HK-2 (cell line): ENCODE data around the gene CFAP69.
"Not testable (repeated sequence)": the region's sequence is repeated elsewhere in the genome, so short reads cannot be mapped to it uniquely, and the experiment has no call there.

Experiments
- DNase-seq: peaks from one replicate; pipeline ENCODE4 v3.0.0-alpha.2; 2018; ENCODE audit not compliant: unreplicated experiment

CFAP69 gene

GRCh38 chr7:90231304-90231703 lies 13.7 kb upstream of the CFAP69 start:
- no peak for DNase-seq

GRCh38 chr7:90232430-90232829 lies 12.5 kb upstream of the CFAP69 start:
- DNase-seq: no peak

GRCh38 chr7:90233569-90233968 lies 11.4 kb upstream of the CFAP69 start:
- DNase-seq: no peak

DNA sequence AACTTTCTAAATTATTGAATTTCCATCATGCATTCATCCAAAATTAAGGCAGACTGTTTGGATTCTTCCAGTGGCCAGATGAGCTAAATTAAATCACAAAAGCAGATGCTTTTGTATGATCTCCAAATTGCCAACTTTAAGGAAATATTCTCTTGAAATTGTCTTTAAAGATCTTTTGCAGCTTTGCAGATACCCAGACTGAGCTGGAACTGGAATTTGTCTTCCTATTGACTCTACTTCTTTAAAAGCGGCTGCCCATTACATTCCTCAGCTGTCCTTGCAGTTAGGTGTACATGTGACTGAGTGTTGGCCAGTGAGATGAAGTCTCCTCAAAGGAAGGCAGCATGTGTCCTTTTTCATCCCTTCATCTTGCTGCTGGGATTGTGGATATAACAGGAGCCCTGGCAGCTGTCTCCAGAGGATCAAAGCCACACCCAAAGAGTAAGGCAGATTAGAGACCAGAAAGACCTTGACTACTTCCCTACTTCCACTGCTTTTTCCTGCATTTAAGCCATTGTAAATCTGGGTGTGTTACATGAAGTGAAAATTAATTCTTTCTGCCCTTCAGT lies 8.2 kb upstream of the CFAP69 start:
- no peak for DNase-seq

DNA sequence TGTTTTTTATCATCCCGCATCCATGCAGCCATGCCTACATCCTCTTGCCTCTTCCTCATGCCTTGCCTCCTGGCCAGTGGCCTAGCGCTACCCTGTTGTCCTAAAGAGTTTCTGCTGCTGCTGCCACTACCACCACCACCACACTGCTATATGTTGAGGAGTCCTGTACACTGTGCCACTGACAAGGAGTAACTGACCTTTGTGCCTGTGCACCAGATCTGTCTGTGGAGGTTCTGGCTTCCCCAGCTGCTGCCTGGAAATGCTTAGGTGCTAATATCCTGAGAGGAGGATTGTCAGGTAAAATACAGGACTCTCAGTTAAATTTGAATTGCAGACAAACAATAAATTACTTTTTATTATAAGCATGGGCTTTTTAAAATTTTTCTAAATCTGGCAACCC lies 7.0 kb upstream of the CFAP69 start:
- no peak for DNase-seq

DNA sequence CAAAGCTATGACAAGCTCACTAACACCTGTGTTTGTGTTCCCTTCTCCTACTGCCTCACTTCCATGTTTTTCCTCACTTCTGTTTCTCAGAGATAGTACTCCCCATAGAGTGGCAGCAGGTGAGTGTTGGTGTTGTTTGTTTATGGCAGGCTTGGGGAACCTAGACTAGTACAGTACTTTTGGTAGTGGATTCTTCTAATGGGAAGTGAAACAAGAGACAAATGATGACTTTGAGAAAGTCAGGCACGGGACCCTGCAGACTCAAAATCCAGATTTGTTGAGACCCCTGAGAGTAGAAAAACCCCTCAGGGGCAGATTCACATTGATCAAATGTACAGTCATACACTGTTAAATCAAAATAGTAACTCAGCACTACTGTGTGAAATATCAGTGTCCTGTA lies 6.4 kb upstream of the CFAP69 start:
- DNase-seq: no peak

DNA sequence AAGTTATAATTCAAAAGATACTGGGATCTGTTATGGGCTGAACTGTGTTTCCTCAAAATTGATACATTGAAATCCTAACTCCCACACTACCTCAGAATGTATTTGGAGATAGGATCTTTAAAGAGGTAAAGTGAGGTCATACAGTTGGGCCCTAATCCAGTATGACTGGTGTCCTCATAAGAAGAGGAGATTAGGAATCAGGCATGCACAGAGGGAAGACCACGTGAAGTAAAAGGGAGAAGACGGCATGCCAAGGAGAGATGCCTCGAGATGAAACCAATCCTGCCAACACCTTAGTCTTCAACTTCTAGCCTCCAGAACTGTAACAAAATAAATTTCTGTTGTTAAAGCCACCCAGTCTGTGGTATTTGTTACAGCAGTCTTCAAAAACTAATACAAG lies 5.9 kb upstream of the CFAP69 start:
- DNase-seq: no peak

- no peak for DNase-seq
Observed at GRCh38 chr7:90239625-90240228, 5.2 kb upstream of the CFAP69 start.

- no peak for DNase-seq
Observed at GRCh38 chr7:90242369-90243168, 2.4 kb upstream of the CFAP69 start.

- DNase-seq: no peak
Observed at GRCh38 chr7:90243556-90243955, 1.4 kb upstream of the CFAP69 start.

DNA sequence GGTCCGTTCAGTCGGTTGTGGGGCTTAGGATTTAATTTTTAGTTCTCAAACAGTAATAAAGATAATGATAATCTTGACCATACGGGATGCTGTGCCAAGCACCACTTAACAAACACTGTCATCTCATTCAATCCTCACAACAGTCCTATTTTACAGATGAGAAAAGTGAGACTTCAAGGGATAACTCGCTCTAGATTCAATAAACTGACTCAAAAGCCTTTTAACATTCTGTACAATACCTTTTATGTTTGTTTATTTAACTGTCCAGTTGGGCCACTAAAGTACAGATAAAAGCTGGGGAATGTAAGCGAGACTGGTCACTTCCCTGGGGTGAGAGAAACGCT lies 437 bp upstream of the CFAP69 start:
- no peak for DNase-seq

DNA sequence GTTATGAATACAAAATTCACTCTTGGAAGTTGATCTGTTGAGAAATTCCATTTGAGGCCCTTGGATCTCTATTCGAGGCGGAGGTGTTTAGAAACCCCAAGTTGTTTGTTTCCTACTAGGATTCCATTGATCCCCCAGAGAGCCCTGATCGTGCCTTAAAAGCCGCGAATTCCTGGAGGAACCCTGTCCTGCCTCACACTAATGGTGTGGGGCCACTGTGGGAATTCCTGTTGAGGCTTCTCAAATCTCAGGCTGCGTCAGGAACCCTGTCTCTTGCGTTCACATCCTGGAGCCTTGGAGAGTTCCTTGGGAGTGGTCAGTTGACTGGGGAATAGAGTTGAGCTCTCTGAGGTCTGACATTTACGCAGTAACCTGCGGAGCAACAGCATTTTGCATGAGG lies 1.2 kb downstream of the CFAP69 start:
- DNase-seq: no peak

DNA sequence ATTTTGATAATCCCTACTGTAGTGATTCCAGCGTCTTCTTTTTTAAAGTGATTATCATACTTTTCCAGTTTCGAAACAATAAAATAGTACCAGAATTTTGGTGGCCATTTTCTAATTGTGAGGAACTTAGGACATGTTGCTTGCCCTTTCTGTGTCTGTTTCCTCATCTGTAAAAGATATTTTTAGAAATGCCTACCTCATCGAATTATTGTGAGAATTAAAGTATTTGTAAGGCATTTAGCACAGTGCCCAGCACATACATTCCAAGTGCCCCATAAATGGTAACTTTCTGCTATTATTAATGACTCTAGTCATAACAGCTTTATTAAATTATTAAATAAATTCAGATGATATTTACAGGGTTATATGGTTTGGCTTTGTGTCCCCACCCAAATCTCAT lies 3.7 kb downstream of the CFAP69 start:
- no peak for DNase-seq

DNA sequence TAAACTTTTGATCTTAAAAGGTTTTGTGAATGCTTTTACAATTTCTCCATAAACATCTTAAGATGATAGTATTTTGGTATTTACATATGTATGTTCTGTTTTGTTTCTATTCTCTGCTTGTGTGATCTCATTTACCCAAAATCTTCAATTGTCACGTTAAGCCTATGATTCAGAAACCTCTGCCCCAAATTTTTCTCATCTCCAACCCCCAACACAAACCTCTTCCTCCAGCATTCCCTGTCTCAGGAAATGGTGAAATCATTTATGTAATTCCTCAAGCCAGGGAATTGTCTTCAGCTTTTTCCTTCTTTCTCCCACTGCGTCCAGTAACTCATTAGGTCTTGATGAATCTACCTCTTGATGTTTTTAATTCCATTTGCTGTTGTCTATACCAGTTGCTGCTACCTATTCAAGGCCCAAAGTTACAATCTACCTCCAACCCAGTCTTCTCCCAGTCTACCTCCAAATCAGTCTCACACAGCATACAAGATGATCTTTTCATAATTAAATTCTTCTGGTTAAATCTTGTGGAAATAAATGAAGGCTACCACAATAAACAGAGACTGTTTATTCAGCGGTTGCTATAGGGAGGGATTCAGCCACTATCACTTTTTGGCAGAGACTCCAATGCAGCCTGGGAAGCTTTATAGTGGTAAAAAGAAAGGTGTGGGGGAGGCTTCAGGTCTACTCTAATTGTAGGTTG lies 5.8 kb downstream of the CFAP69 start:
- DNase-seq: no peak

DNA sequence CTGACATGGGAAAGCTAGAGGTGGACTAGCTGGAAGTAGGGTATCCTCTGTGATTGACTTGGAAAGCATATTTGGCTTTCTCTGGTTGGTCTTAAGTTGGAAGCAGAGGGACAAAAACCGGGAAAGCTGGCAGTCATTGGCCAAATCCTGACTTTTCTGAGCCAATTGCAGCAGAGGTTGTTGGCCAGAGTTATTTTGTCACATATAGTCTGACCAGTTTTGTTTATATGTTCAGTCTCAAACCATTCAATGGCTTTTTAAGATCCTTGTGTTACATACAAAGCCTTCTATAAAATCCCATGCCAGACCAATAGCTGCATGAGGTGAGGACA lies 6.3 kb downstream of the CFAP69 start:
- no peak for DNase-seq

GRCh38 chr7:90256011-90256410 lies 11.0 kb downstream of the CFAP69 start:
- not testable (repeated sequence) for DNase-seq

GRCh38 chr7:90256778-90257177 lies 11.8 kb downstream of the CFAP69 start:
- no peak for DNase-seq

- DNase-seq: no peak
Observed at GRCh38 chr7:90261441-90261840, 16.5 kb downstream of the CFAP69 start.

DNA sequence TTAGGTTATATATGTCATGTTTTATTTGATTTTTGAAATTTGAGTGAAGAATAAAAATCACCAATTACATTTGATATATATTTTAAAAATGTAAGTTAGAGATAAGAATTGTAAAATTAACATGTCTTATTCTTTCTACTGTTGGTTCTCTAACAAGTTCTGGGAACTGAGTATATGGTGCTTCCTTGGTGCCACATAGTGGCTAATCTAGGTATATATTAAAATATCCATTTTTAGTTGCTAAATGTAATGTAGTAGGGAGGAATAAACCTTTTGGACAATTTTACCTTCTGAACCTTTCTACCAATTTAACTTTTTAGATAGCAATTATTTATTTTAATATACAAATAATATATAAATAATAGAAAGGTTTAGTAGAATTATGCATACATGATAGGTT lies 17.5 kb downstream of the CFAP69 start:
- no peak for DNase-seq

- DNase-seq: no peak
Observed at GRCh38 chr7:90266808-90267207, 21.8 kb downstream of the CFAP69 start.

DNA sequence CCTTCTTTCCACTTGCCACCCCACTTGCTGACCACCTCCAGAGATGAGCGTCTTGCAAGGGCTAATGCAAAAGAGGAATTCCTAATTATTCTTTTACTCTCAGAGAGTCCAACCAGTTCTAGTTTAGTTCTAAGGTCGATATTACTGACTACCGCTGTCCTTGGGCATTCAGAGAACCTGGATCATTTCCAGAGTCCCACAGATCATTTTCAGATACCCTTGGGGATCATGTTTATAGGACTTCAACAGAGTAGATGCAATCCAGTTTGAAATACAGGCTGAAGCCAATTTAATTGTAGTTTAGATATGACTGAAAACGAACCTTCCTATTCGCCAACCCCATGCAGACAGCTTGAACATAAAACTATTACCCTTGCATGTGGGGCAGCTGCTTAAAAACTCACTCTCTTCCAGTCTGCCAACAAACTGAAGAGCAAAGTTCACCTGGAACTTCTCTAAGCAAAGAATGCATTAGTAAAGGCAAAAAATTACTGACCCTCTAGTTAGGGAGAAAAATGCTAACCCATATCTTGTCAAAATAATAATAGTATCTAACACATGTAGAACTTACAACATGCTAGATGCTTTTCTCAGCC lies 22.4 kb downstream of the CFAP69 start:
- DNase-seq: no peak

DNA sequence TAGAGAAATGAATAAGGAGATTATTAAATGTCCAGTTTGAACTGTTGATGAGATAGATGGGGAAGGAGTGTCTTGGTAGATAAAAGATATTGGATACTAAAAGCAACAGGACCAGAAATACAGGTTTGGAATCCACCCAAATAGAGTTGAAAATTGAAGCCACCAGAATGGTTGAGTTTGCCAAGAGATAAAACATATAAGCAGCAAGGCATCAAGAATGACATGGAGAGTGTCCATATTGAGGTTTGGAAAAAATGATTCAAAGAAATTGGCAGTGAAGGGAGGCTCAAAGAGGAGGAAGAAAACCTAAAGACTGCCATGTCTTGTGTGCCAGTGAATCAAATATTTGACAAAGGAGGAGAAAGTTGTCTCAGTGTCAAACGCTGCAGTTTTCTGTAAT lies 24.2 kb downstream of the CFAP69 start:
- DNase-seq: no peak
